ENCODE data around the gene TEX22. TPM values are rescaled to one million over a fixed set of nuclear protein-coding genes. Genes with fewer than 3 reads are reported as not detected.

TEX22 gene
- total RNA-seq, 2 experiments from 2014 or later, result 0.56 to 2.1 TPM

GRCh38 chr14:105377555-105378182, 20.7 kb upstream of the TEX22 start:
- Mint-ChIP-seq H3K36me3 (no peaks in the 10 kb centered on the region), H3K27ac (no peak overlapping the region), H3K4me1 (peaks cover 8% of the 10 kb centered on the region), H3K4me3 (no peak overlapping the region), H3K9me3 (peaks cover 1% of the 10 kb centered on the region), H3K27me3 (no peaks in the 10 kb centered on the region)
- no peak for DNase-seq

GRCh38 chr14:105378199-105378598, 20.1 kb upstream of the TEX22 start:
- Mint-ChIP-seq H3K9me3 (peaks cover 1% of the 10 kb centered on the region), H3K36me3 (no peaks in the 10 kb centered on the region), H3K27me3 (no peaks in the 10 kb centered on the region), H3K4me3 (no peak overlapping the region), H3K4me1 (peaks cover 8% of the 10 kb centered on the region), H3K27ac (no peak overlapping the region)
- DNase-seq, result no peak

GRCh38 chr14:105378873-105379685, 19.3 kb upstream of the TEX22 start:
- Mint-ChIP-seq H3K4me3 (no peak overlapping the region), H3K9me3 (peaks cover 1% of the 10 kb centered on the region), H3K27me3 (no peaks in the 10 kb centered on the region), H3K4me1 (peaks cover 8% of the 10 kb centered on the region), H3K36me3 (no peaks in the 10 kb centered on the region), H3K27ac (no peak overlapping the region)
- no peak for DNase-seq

- no peak overlapping the region for H3K27ac Mint-ChIP-seq
- peaks cover 1% of the 10 kb centered on the region for H3K9me3 Mint-ChIP-seq
- H3K4me1 Mint-ChIP-seq, result peaks cover 8% of the 10 kb centered on the region
- DNase-seq, result no peak
- H3K27me3 Mint-ChIP-seq, result no peaks in the 10 kb centered on the region
- H3K4me3 Mint-ChIP-seq, result no peak overlapping the region
- H3K36me3 Mint-ChIP-seq, result no peaks in the 10 kb centered on the region
Measured at GRCh38 chr14:105379946-105380345, 18.4 kb upstream of the TEX22 start.

GRCh38 chr14:105380756-105381155, 17.6 kb upstream of the TEX22 start:
- Mint-ChIP-seq H3K4me3 (no peak overlapping the region), H3K4me1 (peaks cover 4% of the 10 kb centered on the region), H3K27ac (no peak overlapping the region), H3K27me3 (no peaks in the 10 kb centered on the region), H3K36me3 (no peaks in the 10 kb centered on the region), H3K9me3 (no peaks in the 10 kb centered on the region)
- DNase-seq, result no peak

GRCh38 chr14:105381446-105382342, 16.6 kb upstream of the TEX22 start:
- H3K9me3 Mint-ChIP-seq, result no peaks in the 10 kb centered on the region
- no peaks in the 10 kb centered on the region for H3K36me3 Mint-ChIP-seq
- H3K27me3 Mint-ChIP-seq, result no peaks in the 10 kb centered on the region
- no peak overlapping the region for H3K4me3 Mint-ChIP-seq
- H3K4me1 Mint-ChIP-seq, result no peaks in the 10 kb centered on the region
- H3K27ac Mint-ChIP-seq, result no peak overlapping the region
- DNase-seq, result no peak

GRCh38 chr14:105382343-105383082, 15.8 kb upstream of the TEX22 start:
- no peak for DNase-seq

GRCh38 chr14:105383083-105383730, 15.1 kb upstream of the TEX22 start:
- Mint-ChIP-seq H3K4me3 (no peak overlapping the region), H3K9me3 (no peaks in the 10 kb centered on the region), H3K4me1 (no peaks in the 10 kb centered on the region), H3K27ac (no peak overlapping the region), H3K36me3 (no peaks in the 10 kb centered on the region), H3K27me3 (no peaks in the 10 kb centered on the region)
- no peak for DNase-seq

More at GRCh38 chr14:105382343-105383082, 15.8 kb upstream of the TEX22 start:
- H3K4me1 Mint-ChIP-seq, result no peaks in the 10 kb centered on the region
- H3K36me3 Mint-ChIP-seq, result no peaks in the 10 kb centered on the region
- H3K4me3 Mint-ChIP-seq, result no peak overlapping the region
- H3K27me3 Mint-ChIP-seq, result no peaks in the 10 kb centered on the region
- H3K27ac Mint-ChIP-seq, result no peak overlapping the region
- no peaks in the 10 kb centered on the region for H3K9me3 Mint-ChIP-seq

- Mint-ChIP-seq H3K27me3 (no peaks in the 10 kb centered on the region), H3K9me3 (no peaks in the 10 kb centered on the region), H3K36me3 (no peaks in the 10 kb centered on the region), H3K4me3 (no peak overlapping the region), H3K4me1 (no peaks in the 10 kb centered on the region), H3K27ac (no peak overlapping the region)
- DNase-seq, result no peak
Measured at GRCh38 chr14:105384041-105384557, 14.2 kb upstream of the TEX22 start.

GRCh38 chr14:105384605-105385321, 13.6 kb upstream of the TEX22 start:
- DNase-seq, result no peak
- no peaks in the 10 kb centered on the region for H3K36me3 Mint-ChIP-seq
- H3K4me1 Mint-ChIP-seq, result no peaks in the 10 kb centered on the region
- no peak overlapping the region for H3K4me3 Mint-ChIP-seq
- no peak overlapping the region for H3K27ac Mint-ChIP-seq
- H3K27me3 Mint-ChIP-seq, result no peaks in the 10 kb centered on the region
- H3K9me3 Mint-ChIP-seq, result no peaks in the 10 kb centered on the region

- peaks cover 2% of the 10 kb centered on the region for H3K4me1 Mint-ChIP-seq
- no peak for DNase-seq
- no peaks in the 10 kb centered on the region for H3K9me3 Mint-ChIP-seq
- H3K4me3 Mint-ChIP-seq, result no peak overlapping the region
- no peak overlapping the region for H3K27ac Mint-ChIP-seq
- no peaks in the 10 kb centered on the region for H3K27me3 Mint-ChIP-seq
- H3K36me3 Mint-ChIP-seq, result no peaks in the 10 kb centered on the region
Measured at GRCh38 chr14:105385322-105385637, 13.1 kb upstream of the TEX22 start.

GRCh38 chr14:105385698-105386365, 12.5 kb upstream of the TEX22 start:
- no peaks in the 10 kb centered on the region for H3K27me3 Mint-ChIP-seq
- no peak overlapping the region for H3K27ac Mint-ChIP-seq
- H3K4me3 Mint-ChIP-seq, result no peak overlapping the region
- no peaks in the 10 kb centered on the region for H3K9me3 Mint-ChIP-seq
- DNase-seq, result no peak
- peaks cover 2% of the 10 kb centered on the region for H3K4me1 Mint-ChIP-seq
- no peaks in the 10 kb centered on the region for H3K36me3 Mint-ChIP-seq

All from activated naive CD8-positive, alpha-beta T cell treated with anti-CD3 and anti-CD28 coated beads for 36 hours (primary cell).